ENCODE measurements around the gene KCNJ1. TPM values are rescaled to one million over a fixed set of nuclear protein-coding genes. Genes with fewer than 3 reads are reported as not detected.

KCNJ1 gene
- total RNA-seq, 1 experiment from 2014 or later: not detected

- DNase-seq (ENCODE audit: low spot score): no peak
Measured at GRCh38 chr11:128824191-128825049, 42.7 kb downstream of the KCNJ1 start.

DNA sequence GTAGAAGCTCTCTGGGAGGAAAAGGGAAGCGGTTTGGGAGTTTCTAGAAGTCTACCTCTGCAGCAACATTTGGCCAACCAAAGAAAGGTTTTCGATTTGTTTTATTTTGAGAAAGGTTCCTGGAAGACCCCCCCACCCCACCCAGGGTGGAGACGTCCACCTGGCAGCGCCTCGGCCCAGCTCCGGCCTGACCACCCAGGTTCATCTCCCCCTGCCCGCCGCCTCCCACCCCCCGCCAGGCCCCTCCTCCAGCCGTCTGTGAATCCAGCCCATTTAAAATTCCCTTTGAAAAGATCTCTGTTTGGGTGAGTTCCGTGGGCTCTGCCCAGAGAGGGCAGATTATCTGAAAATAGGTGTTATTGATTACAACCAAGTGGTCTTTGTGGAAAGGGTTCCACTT is 43.3 kb downstream of the KCNJ1 start:
- DNase-seq (ENCODE audit: low spot score): no peak

DNA sequence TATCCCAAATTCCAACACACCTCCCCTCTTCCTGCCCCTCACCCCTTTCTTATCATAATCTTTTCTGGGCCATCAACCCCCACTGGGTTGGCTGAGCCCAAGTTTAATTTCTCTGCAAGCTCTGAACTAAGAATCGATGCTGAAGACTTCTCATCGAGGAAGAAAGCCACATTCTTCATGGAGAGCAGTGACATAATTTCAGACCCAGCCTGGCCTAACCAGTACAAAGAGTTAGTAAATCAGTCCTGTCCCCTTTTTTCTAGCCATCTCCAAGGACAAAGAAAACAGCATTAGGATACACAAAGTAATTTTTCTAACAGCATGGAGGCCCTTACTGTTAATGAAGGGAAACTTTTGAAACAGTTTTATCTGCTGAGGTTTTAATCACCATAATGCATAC is 45.0 kb downstream of the KCNJ1 start:
- DNase-seq (ENCODE audit: low spot score): no peak

GRCh38 chr11:128821556-128821955 is 45.5 kb downstream of the KCNJ1 start:
- no peak for DNase-seq (ENCODE audit: low spot score)

DNA sequence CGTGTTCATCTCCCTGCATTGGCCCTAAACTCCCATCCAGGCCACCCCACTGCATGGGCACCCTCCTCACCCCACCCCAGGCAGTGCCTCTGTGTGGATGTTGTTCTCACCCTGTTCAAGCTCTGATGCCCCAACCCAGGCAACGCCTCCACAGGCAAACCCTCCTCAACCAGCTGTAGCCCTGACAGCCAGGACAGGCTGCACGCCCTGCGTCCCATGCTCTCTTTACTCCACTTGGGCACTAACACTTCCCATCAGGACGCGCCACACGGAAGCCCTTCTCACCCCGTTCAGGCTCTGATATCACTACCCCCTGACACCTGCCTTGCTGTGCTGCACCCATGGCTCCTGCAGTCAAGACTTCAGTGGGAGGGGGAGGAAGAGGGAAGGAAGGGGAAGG is 47.9 kb downstream of the KCNJ1 start:
- DNase-seq (ENCODE audit: low spot score): no peak

GRCh38 chr11:128814856-128815705 is 52.0 kb downstream of the KCNJ1 start:
- no peak for DNase-seq (ENCODE audit: low spot score)

DNA sequence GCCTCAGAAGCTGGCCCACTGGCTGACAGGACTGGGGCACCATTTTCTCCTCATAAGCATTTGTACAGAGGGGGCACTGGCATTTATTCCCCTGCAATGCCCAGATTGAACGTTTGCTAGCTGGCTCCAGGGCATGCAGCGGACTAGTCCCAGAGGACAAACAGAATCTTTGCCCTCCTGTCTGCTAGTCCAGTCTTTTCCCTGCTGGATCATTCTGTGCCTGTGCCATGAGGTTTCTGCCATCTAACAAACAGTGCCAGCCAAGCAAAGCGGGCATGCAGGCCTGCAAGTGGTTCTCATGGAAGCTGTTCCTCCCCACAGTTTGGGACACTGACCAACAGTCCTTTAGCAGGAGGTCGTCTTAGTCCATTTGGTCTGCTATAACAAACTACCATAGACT is 53.4 kb downstream of the KCNJ1 start:
- DNase-seq (ENCODE audit: low spot score): no peak

DNA sequence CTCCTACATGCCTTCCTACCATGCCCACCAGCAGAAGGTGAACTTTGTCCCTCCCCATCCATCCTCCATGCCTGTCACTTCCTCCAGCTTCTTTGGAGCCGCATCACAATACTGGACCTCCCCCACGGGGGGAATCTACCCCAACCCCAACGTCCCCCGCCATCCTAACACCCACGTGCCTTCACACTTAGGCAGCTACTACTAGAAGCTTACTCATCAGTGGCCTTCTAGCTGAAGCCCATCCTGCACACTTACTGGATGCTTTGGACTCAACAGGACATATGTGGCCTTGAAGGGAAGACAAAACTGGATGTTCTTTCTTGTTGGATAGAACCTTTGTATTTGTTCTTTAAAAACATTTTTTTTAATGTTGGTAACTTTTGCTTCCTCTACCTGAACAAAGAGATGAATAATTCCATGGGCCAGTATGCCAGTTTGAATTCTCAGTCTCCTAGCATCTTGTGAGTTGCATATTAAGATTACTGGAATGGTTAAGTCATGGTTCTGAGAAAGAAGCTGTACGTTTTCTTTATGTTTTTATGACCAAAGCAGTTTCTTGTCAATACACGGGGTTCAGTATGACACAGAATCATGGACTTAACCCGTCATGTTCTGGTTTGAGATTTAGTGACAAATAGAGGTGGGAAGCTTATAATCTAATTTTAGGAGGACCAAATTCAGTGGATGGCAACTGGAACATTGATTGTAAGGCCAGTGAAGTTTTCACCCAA is 56.1 kb downstream of the KCNJ1 start:
- no peak for DNase-seq (ENCODE audit: low spot score)

DNA sequence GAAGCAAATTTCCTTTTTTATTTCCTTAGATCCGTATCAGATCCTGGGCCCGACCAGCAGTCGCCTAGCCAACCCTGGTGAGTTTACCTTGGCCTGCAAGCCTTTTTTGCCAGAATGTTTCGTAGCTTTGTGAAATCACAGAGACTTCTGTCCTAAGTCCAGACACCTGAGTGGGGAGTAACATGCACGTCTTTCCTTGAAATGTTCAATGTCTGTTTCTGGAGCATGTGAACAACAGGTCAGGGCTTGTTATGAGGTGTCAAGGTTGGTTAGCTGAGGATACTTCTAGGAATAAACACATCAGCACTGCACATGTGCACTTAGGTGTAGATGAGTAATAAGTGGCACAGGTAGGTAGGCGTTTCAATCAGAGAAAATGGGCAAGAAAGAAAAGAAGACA is 58.0 kb downstream of the KCNJ1 start:
- DNase-seq (ENCODE audit: low spot score): no peak

DNA sequence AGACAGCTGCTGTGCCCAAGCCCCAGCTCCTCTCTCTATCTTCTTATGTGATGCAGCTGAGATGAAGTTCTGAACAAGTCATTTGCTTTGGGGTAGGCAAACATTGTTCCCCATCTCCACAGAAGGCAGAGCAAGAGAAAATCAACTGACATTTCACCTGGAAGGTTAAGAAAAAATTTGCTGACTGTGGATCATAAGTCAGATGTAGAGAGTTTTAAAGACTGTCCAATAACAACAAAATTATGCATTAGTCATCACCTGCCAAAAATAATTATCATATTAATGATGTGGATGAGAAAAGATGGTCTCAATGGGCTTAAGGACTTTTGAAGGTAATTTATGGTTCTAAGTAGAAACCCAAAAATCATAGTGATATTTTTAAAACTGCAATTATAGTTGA is 59.2 kb downstream of the KCNJ1 start:
- DNase-seq (ENCODE audit: low spot score): no peak

DNA sequence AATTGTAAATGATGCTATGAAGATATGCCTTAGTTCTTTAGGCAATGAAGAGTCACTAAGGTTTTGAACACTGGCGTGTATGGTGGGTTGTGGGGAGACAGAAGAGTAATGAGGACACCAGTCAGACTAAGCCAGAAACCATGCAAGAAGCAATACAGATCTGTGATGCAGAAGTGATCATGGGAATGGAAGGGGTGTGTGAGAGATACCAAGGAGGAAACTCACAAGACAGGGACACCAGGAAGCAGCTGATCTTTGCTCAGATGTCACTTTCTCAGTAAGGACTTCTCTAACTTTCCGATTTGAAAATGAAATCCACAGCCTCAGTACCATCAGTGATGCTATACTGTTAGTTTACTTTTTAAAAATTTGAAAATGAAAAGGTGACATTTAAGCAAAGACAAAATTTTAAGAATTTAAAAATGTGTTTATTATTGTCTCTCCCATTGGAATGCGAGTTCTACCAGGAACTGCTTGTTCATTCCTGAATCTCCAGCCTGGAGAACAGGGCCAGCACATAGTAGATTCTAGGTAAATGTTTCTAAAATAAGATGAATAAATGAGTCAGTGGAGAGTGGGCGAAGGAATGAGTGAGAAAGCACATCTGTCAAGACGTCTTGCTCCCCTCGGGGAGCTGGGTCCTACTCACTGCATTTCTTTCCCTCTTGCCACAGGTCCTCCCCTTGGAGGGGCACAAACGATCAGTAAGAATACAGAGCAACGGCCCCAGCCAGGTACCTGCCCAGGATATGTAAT is 60.4 kb downstream of the KCNJ1 start:
- no peak for DNase-seq (ENCODE audit: low spot score)

- DNase-seq (ENCODE audit: low spot score): no peak
Measured at GRCh38 chr11:128804481-128804880, 62.6 kb downstream of the KCNJ1 start.

- DNase-seq (ENCODE audit: low spot score): no peak
Measured at GRCh38 chr11:128803449-128804245, 63.4 kb downstream of the KCNJ1 start.

DNA sequence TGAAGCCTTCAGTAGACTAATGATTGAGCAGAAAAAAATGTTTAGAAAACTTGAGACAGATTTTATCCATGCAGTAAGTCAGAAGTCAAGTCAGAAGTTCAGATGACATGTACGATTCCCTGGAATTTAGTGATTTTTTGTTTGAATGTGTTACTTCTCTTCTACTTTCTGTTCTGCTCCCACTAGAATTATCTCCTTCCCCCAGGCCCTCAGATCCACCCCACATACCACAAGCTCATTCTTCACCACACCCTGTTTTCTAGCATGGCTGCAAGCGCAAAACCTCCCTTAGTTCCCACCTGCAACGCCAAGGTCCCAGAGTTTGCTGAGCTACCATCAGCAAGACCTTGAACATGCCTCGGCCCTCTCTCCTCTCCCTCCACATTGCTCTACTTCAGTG is 64.1 kb downstream of the KCNJ1 start:
- no peak for DNase-seq (ENCODE audit: low spot score)

DNA sequence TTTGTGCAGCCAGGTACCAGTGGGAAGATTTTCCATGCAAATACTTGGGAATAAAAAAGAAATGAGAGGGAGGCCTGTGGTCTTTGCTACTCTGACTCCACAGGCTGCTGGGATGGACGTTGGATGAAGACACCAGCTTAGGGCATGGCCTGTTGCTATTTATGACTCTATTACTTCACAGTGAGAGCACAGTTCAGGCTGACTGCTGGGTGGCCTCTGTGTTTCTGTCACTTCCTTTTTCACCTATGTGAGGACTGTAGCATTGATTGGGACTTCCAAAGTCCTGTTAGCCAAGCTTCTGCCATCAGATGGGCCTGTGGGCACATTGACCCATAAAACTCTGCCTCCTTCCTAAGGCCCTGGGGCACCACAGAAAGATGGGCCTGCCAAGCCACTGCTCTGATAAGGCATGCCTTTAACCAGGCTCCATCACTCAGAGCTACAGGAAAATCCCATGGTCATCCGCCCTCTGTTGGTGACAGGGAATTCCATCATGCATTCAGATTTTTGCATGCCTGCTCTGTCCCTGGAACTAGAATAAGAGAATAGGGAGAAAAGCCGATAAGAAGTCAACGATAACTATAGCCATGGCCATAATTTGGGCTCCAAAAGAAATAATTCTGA is 64.6 kb downstream of the KCNJ1 start:
- peak; percentile 32 for DNase-seq (ENCODE audit: low spot score)

- no peak for DNase-seq (ENCODE audit: low spot score)
Measured at GRCh38 chr11:128800871-128801417, 66.2 kb downstream of the KCNJ1 start.

DNA sequence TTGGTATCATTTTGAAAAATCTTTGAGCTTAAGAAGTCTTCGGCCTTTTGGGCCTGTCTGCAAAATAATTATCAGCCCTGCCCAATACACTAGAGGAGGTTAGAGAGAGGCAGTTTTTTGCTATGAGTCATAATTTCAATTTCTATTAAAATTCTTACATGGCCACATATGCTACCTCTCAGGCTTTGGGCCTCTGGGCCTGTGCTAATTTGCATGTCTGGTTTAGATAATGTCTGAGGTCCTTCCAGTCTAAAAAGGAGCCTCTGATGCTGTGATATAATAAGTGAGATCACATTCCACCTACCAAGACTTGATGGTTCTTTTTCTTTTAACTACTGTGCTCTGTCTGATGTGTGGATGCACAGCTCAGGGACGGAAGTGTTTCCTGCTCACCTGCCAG is 70.8 kb downstream of the KCNJ1 start:
- peak; percentile 30 for DNase-seq (ENCODE audit: low spot score)

DNA sequence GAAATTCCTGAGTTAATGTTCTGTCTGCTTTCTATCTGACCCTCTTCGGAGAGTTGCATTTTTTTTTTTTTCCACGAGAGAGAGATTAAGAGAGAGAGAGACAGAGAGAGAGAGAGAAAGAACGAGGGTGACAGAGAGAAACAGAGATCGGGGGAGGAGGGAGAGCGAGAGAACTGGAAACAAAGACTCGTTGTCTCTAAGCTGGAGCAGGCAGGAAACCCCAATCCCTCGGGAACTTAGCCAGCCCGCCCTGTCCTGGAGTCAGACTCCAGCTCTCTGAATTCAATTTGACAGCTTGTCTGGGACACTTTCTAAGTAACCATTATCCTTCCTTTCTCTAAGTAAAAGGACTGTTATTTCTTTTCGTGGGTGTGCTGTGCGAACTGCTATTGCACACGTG is 76.9 kb downstream of the KCNJ1 start:
- peak; percentile 57 for DNase-seq (ENCODE audit: low spot score)

DNA sequence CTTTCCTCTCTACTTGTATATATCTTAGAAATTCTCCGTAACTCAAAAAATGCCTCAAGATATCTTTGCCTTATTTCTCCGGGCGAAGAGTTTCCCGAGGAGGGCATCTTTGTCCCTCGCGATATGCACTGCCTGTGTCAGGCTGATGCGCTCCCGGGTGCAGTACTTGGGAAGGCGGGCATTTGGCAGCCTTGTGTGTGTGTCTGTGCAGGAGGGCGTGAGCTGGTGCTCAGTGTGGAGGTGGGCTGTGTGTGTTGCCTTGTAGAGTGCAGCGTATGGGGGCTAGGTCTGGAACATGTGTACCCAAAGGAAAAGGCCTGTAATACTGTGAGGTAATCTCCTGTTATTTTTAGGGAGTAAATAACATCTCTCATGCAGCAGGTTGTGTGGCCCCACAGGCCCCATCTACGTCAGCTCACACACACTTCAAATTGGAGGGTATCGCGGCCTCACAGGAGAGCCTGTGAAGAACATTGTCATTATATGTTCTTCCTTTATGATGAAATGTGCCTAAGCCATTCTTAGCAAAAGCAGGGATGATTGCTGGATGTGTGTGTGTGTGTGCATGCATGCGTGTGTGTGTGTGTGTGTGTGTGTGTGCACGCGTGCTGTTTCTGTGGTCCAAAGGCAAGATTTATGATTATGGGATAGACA is 77.5 kb downstream of the KCNJ1 start:
- DNase-seq (ENCODE audit: low spot score): no peak

Measured in A172 (cell line).